Uterus (tissue), 2 donors: ENCODE data around the gene FTSJ1.

Experiments
- POLR2A ChIP-seq, 2 donors: fragments of 450-650 bp; IDR thresholded peaks; one replicate each; pipeline ENCODE4 v1.6.1; 2016; ENCODE audit warnings: antibody characterized with exemption in 2 of 2, mild to moderate bottlenecking in 1 of 2, moderate library complexity in 1 of 2
- TF ChIP-seq, protein P1 (sequence below), 4 experiments: fragments of 200-600 bp in 2 of 4; fragments of 450-650 bp in 2 of 4; sonication (generic) in 2 of 4; IDR thresholded peaks; one replicate each; pipeline ENCODE4 v1.5.1; 2016 to 2019; ENCODE audit warnings: antibody characterized with exemption in 4 of 4, mild to moderate bottlenecking in 2 of 4, moderate library complexity in 1 of 4

DNA sequence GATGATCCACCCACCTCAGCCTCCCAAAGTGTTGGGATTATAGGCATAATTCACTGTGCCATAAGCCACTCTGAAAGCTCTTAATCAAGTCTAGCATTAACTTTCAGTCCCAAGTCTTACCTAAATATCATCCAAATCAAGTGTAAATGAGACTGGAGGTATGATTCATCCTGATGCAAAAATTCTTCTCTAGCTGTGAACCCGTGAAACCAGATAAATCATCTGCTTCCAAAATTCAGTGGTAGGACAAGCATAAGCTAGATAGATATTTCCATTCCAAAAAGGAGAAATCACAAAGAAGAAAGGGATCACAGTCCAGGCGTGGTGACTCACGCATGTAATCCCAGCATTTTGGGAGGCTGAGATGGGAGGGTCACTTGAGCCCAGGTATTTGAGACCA is 54.7 kb downstream of the FTSJ1 start:
- TF ChIP-seq POLR2A (IDR thresholded peaks at IDR 0.05) = no peak
- TF ChIP-seq, protein P1, sequence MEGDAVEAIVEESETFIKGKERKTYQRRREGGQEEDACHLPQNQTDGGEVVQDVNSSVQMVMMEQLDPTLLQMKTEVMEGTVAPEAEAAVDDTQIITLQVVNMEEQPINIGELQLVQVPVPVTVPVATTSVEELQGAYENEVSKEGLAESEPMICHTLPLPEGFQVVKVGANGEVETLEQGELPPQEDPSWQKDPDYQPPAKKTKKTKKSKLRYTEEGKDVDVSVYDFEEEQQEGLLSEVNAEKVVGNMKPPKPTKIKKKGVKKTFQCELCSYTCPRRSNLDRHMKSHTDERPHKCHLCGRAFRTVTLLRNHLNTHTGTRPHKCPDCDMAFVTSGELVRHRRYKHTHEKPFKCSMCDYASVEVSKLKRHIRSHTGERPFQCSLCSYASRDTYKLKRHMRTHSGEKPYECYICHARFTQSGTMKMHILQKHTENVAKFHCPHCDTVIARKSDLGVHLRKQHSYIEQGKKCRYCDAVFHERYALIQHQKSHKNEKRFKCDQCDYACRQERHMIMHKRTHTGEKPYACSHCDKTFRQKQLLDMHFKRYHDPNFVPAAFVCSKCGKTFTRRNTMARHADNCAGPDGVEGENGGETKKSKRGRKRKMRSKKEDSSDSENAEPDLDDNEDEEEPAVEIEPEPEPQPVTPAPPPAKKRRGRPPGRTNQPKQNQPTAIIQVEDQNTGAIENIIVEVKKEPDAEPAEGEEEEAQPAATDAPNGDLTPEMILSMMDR (IDR thresholded peaks at IDR 0.05) = no peak
